Right atrium auricular region (tissue), 2 donors: Measurements from ENCODE around the gene TSPAN32. TPM values are rescaled to one million over a fixed set of nuclear protein-coding genes. Genes with fewer than 3 reads are reported as not detected.

Source experiments
- DNase-seq: peaks from one replicate; pipeline ENCODE4 v3.0.0-alpha.2; 2019; ENCODE audit warnings: low spot score
- H3K27ac ChIP-seq, 2 donors: fragments of 200-600 bp; sonication (generic); 1 replicate in 1 of 2; 2 replicates in 1 of 2; pipeline ENCODE4 v1.5.1; 2016 to 2019
- H3K27me3 ChIP-seq, 2 donors: fragments of 200-600 bp; sonication (generic); one replicate each; pipeline versions ENCODE4 v1.5.1 to v1.6.0; 2017 to 2019
- H3K36me3 ChIP-seq: fragments of 200-600 bp; sonication (generic); one replicate; pipeline ENCODE4 v1.5.1; 2016
- H3K4me1 ChIP-seq, 2 donors: fragments of 200-600 bp; sonication (generic); one replicate each; pipeline versions ENCODE4 v1.5.1 to v1.6.0; 2017 to 2019
- H3K4me3 ChIP-seq, 2 donors: fragments of 200-600 bp; sonication (generic); 1 replicate in 1 of 2; 2 replicates in 1 of 2; pipeline ENCODE4 v1.5.1; 2017 to 2019; ENCODE audit warnings: mild to moderate bottlenecking in 1 of 2, moderate library complexity in 1 of 2
- H3K9me3 ChIP-seq, 2 donors: fragments of 200-600 bp; sonication (generic); one replicate each; pipeline ENCODE4 v1.5.1; 2019
- CTCF ChIP-seq, 2 donors: fragments of 200-600 bp; sonication (generic); IDR thresholded peaks; one replicate each; pipeline ENCODE4 v1.5.1; 2019; ENCODE audit warnings: antibody characterized with exemption in 2 of 2
- total RNA-seq, 2 donors: library from RNA; depleted of rRNA; stranded (reverse); fragments of >200 nt; gene quantifications; one replicate each; pipeline ENCODE4 v1.1.0, GENCODE V29; 2016

TSPAN32 gene
- total RNA-seq, 2 donors from 2014 or later: 2.6 to 15.2 TPM

GRCh38 chr11:2319791-2320472, 18.1 kb downstream of the TSPAN32 start:
- H3K27ac ChIP-seq: no peak overlapping the region
- H3K36me3 ChIP-seq: no peaks in the 10 kb centered on the region
- H3K27me3 ChIP-seq: no peaks in the 10 kb centered on the region
- no peak for TF ChIP-seq CTCF (IDR thresholded peaks at IDR 0.05)
- H3K9me3 ChIP-seq: no peaks in the 10 kb centered on the region
- DNase-seq: no peak
- no peak overlapping the region for H3K4me3 ChIP-seq
- H3K4me1 ChIP-seq: peaks cover 0 to 11% of the 10 kb centered on the region in 2 donors

GRCh38 chr11:2320568-2321310, 18.9 kb downstream of the TSPAN32 start:
- Histone ChIP-seq H3K4me1 (peaks cover 0 to 9% of the 10 kb centered on the region in 2 donors), H3K4me3 (no peak overlapping the region), H3K27ac (no peak overlapping the region), H3K9me3 (no peaks in the 10 kb centered on the region), H3K27me3 (no peaks in the 10 kb centered on the region), H3K36me3 (no peaks in the 10 kb centered on the region)
- no peak for DNase-seq
- no peak for TF ChIP-seq CTCF (IDR thresholded peaks at IDR 0.05)

- Histone ChIP-seq H3K4me3 (no peak overlapping the region), H3K36me3 (no peaks in the 10 kb centered on the region), H3K27me3 (no peaks in the 10 kb centered on the region), H3K9me3 (no peaks in the 10 kb centered on the region), H3K4me1 (peaks cover 0 to 11% of the 10 kb centered on the region in 2 donors), H3K27ac (no peak overlapping the region)
- TF ChIP-seq CTCF (IDR thresholded peaks at IDR 0.05): no peak
- DNase-seq: no peak
Measured at GRCh38 chr11:2321311-2321683, 19.5 kb downstream of the TSPAN32 start.

GRCh38 chr11:2325123-2325522, 23.3 kb downstream of the TSPAN32 start:
- no peaks in the 10 kb centered on the region for H3K9me3 ChIP-seq
- H3K4me3 ChIP-seq: no peak overlapping the region
- H3K27ac ChIP-seq: peak overlapping the region; percentile 63 to 77
- H3K27me3 ChIP-seq: no peaks in the 10 kb centered on the region
- no peak for TF ChIP-seq CTCF (IDR thresholded peaks at IDR 0.05)
- no peak for DNase-seq
- H3K36me3 ChIP-seq: no peaks in the 10 kb centered on the region
- peaks cover 0 to 18% of the 10 kb centered on the region in 2 donors for H3K4me1 ChIP-seq

- no peak for DNase-seq
- Histone ChIP-seq H3K27ac (peak overlapping the region; percentile 63 to 77), H3K27me3 (no peaks in the 10 kb centered on the region), H3K36me3 (no peaks in the 10 kb centered on the region), H3K4me3 (no peak overlapping the region), H3K9me3 (no peaks in the 10 kb centered on the region), H3K4me1 (peaks cover 0 to 18% of the 10 kb centered on the region in 2 donors)
- no peak for TF ChIP-seq CTCF (IDR thresholded peaks at IDR 0.05)
Measured at GRCh38 chr11:2325719-2326118, 23.9 kb downstream of the TSPAN32 start.
